HEK293 (cell line): ENCODE results near the gene AGAP6.
"Not testable (repeated sequence)": the region's sequence is repeated elsewhere in the genome, so short reads cannot be mapped to it uniquely, and the experiment has no call there.

Experiments used
- TCF7L2 ChIP-seq: IDR thresholded peaks from 2 replicates; pipeline ENCODE4 v1.6.1; 2011; ENCODE audit warnings: low read depth, mild to moderate bottlenecking, inconsistent platforms, low read length, moderate library complexity, borderline replicate concordance
- ZNF292 ChIP-seq: fragments of 450-650 bp; formaldehyde crosslinking; IDR thresholded peaks from 2 replicates; pipeline ENCODE4 v1.5.1; 2016; ENCODE audit warnings: low read depth, missing biosample characterization, missing genetic modification characterization, borderline replicate concordance
- TF ChIP-seq, protein P1 (sequence below): fragments of 450-650 bp; formaldehyde crosslinking; IDR thresholded peaks from 2 replicates; pipeline ENCODE4 v1.5.1; 2016; ENCODE audit warnings: missing biosample characterization, missing genetic modification characterization

GRCh38 chr10:50059946-50060345, 71.7 kb downstream of the AGAP6 start:
- TF ChIP-seq, protein P1, sequence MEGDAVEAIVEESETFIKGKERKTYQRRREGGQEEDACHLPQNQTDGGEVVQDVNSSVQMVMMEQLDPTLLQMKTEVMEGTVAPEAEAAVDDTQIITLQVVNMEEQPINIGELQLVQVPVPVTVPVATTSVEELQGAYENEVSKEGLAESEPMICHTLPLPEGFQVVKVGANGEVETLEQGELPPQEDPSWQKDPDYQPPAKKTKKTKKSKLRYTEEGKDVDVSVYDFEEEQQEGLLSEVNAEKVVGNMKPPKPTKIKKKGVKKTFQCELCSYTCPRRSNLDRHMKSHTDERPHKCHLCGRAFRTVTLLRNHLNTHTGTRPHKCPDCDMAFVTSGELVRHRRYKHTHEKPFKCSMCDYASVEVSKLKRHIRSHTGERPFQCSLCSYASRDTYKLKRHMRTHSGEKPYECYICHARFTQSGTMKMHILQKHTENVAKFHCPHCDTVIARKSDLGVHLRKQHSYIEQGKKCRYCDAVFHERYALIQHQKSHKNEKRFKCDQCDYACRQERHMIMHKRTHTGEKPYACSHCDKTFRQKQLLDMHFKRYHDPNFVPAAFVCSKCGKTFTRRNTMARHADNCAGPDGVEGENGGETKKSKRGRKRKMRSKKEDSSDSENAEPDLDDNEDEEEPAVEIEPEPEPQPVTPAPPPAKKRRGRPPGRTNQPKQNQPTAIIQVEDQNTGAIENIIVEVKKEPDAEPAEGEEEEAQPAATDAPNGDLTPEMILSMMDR (tag by site-specific recombination): not testable (repeated sequence)
- TF ChIP-seq ZNF292 (tag by site-specific recombination); TCF7L2: not testable (repeated sequence)
